Gastroesophageal sphincter (tissue), 4 donors: Measurements from ENCODE around the gene TBL3. TPM values are rescaled to one million over a fixed set of nuclear protein-coding genes. Genes with fewer than 3 reads are reported as not detected.
A peak's percentile ranks its signal among the peaks of the same experiment; 100 is the strongest.

Experiments
- ATAC-seq: fragments of 150-250 bp; one replicate; pipeline ENCODE4 v1.9.1; 2016; ENCODE audit warnings: mild to moderate bottlenecking, moderate library complexity
- H3K27ac ChIP-seq, 4 donors: fragments of 200-600 bp; sonication (generic) in 3 of 4; 1 replicate in 3 of 4; 2 replicates in 1 of 4; pipeline ENCODE4 v1.5.1; 2016 to 2019
- H3K27me3 ChIP-seq: fragments of 200-600 bp; sonication (generic); one replicate; pipeline ENCODE4 v1.5.1; 2019
- H3K36me3 ChIP-seq, 2 donors: fragments of 200-600 bp; sonication (generic); one replicate each; pipeline ENCODE4 v1.5.1; 2019; ENCODE audit warnings: control low read depth in 1 of 2
- H3K4me1 ChIP-seq, 3 donors: fragments of 200-600 bp; sonication (generic); 1 replicate in 2 of 3; 2 replicates in 1 of 3; pipeline ENCODE4 v1.5.1; 2016 to 2019; ENCODE audit warnings: control low read depth in 2 of 3
- H3K4me3 ChIP-seq, 2 donors: fragments of 200-600 bp; sonication (generic); one replicate each; pipeline ENCODE4 v1.5.1; 2019; ENCODE audit warnings: mild to moderate bottlenecking in 1 of 2, moderate library complexity in 1 of 2
- H3K9me3 ChIP-seq, 3 donors: fragments of 200-600 bp; sonication (generic); one replicate each; pipeline ENCODE4 v1.5.1; 2017 to 2019; ENCODE audit warnings: control low read depth in 2 of 3
- EP300 ChIP-seq: sonication (generic); formaldehyde crosslinking; IDR thresholded peaks from one replicate; pipeline ENCODE4 v1.6.1; 2017; ENCODE audit warnings: antibody characterized with exemption, mild to moderate bottlenecking
- POLR2A ChIP-seq, 2 donors: fragments of 450-650 bp; IDR thresholded peaks; one replicate each; pipeline ENCODE4 v1.6.1; 2017; ENCODE audit warnings: antibody characterized with exemption in 2 of 2, mild to moderate bottlenecking in 2 of 2, moderate library complexity in 1 of 2
- POLR2AphosphoS5 ChIP-seq: sonication (generic); formaldehyde crosslinking; IDR thresholded peaks from one replicate; pipeline ENCODE4 v1.6.1; 2017; ENCODE audit warnings: antibody characterized with exemption
- WGBS, 2 donors: methylation state at CpG; one replicate each; pipeline ENCODE4 v1.1.5; 2018; ENCODE audit warnings: low coverage in 1 of 2; 5-methylcytosine and 5-hydroxymethylcytosine counted together
- total RNA-seq, 4 donors: library from RNA; depleted of rRNA; stranded (reverse); fragments of >200 nt; gene quantifications; one replicate each; pipeline ENCODE4 v1.1.0, GENCODE V29; 2016
- TF ChIP-seq, protein P1 (sequence below), 4 experiments: fragments of 200-600 bp in 2 of 4; fragments of 450-650 bp in 2 of 4; sonication (generic) in 1 of 4; IDR thresholded peaks; one replicate each; pipeline ENCODE4 v1.5.1; 2017 to 2019; ENCODE audit warnings: antibody characterized with exemption in 4 of 4, mild to moderate bottlenecking in 2 of 4, moderate library complexity in 2 of 4

Gene TBL3
- total RNA-seq, 4 donors from 2014 or later, result 26.7 to 38.6 (median 33.2) TPM

DNA sequence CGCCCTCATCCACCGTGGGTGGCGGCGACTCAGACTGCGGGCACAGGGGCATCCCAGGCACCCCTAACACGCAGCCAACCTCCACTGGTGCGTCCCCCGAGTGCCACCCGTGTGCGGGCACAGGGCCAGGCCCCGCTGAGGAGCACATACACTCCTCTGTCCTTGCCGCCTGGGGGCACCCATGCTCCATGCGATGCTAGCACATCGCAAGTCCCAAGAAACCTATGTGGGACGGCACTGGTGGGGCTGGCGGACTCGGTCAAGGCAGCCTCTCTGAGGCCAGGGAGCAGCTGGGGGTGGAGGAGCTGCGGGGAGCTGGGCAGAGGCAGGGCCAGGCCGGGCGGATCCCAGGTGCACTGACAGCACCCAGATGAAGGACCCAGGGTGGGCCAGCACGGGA is 33.8 kb downstream of the TBL3 start:
- WGBS, 2 donors, result 40% methylated on average over 1 of the region's 21 CpGs; no CpG with 5 or more reads in 1 of the 2 donors
- Histone ChIP-seq H3K27ac (no peak overlapping the region), H3K4me1 (peaks cover 4 to 71% (median 44%) of the 10 kb centered on the region in 3 donors), H3K36me3 (peaks cover 0 to 39% of the 10 kb centered on the region in 2 donors), H3K9me3 (no peaks in the 10 kb centered on the region), H3K4me3 (no peak overlapping the region), H3K27me3 (no peaks in the 10 kb centered on the region)
- TF ChIP-seq POLR2AphosphoS5 (no peak), POLR2A (IDR thresholded peaks at IDR 0.05) (no peak), EP300 (no peak)
- TF ChIP-seq, protein P1, sequence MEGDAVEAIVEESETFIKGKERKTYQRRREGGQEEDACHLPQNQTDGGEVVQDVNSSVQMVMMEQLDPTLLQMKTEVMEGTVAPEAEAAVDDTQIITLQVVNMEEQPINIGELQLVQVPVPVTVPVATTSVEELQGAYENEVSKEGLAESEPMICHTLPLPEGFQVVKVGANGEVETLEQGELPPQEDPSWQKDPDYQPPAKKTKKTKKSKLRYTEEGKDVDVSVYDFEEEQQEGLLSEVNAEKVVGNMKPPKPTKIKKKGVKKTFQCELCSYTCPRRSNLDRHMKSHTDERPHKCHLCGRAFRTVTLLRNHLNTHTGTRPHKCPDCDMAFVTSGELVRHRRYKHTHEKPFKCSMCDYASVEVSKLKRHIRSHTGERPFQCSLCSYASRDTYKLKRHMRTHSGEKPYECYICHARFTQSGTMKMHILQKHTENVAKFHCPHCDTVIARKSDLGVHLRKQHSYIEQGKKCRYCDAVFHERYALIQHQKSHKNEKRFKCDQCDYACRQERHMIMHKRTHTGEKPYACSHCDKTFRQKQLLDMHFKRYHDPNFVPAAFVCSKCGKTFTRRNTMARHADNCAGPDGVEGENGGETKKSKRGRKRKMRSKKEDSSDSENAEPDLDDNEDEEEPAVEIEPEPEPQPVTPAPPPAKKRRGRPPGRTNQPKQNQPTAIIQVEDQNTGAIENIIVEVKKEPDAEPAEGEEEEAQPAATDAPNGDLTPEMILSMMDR (IDR thresholded peaks at IDR 0.05), result no peak
- no peak for ATAC-seq

DNA sequence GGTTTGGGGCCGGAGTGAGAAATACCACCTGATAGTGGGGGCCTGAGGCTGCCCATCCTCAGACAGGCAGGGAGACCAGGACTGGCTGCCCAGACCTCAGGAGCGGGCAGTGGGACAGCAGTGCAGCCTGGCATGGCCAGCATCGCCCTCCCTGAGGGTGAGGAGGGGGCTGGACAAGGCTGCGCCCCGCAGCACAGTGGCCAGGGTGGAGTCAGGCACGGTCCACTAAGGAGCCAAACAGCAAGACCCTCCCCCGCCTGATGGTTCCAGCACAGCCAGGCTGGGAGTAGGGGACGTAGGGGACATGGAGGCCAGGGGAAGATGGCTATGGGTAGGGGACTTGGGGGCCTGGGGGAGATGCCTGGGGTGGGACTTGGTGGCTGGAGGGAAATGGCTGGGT is 34.5 kb downstream of the TBL3 start:
- Histone ChIP-seq H3K4me1 (peaks cover 4 to 73% (median 44%) of the 10 kb centered on the region in 3 donors), H3K4me3 (no peak overlapping the region), H3K36me3 (peaks cover 0 to 32% of the 10 kb centered on the region in 2 donors), H3K27me3 (no peaks in the 10 kb centered on the region), H3K27ac (no peak overlapping the region), H3K9me3 (no peaks in the 10 kb centered on the region)
- TF ChIP-seq POLR2A (IDR thresholded peaks at IDR 0.05) (no peak), POLR2AphosphoS5 (no peak), EP300 (no peak)
- TF ChIP-seq, protein P1 (IDR thresholded peaks at IDR 0.05), result no peak
- 90 to 93% methylated on average over 4 of the region's 8 CpGs for WGBS, 2 donors
- ATAC-seq, result no peak

DNA sequence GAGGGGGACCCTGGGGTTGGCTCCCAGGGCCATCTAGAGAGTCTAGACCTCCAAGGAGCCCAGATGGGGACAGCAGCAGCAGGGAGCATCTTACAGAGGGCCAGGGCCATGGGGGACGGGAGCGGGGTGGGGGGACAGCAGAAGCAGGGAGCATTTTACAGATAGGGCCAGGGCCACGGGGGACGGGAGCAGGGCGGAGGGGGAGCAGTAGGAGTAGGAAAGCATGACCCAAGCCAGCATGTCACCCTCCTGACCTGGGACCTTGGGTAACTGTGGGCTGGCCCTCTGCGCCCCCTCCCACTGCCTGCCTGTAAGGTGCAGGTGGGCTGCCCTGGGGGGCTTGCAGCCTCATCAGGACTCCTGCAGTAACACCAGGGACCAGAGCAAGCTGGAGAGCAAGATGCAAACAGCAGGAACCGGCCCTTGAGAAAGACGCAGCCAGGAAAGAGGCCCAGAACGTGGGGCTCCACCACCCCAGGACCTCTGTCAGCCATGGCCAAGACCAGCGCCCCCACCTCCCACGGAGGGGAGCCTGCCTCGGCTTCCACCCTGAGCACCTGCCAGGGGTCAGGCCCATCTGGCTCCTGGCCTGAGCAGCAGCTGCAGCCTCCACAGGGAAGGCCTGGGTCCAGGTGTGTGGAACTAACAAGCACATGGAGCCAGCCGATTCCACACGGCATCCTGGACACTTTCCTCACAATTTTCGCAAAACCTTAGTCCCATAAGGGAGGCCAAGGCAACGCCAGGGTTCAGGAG is 35.4 kb downstream of the TBL3 start:
- H3K27ac ChIP-seq, result peak overlapping the region in 1 of 4 donors; percentile 95
- H3K27me3 ChIP-seq, result no peaks in the 10 kb centered on the region
- TF ChIP-seq POLR2AphosphoS5 (no peak), EP300 (no peak), POLR2A (IDR thresholded peaks at IDR 0.05) (no peak)
- TF ChIP-seq, protein P1 (IDR thresholded peaks at IDR 0.05), result no peak
- 76% methylated on average over 6 of the region's 16 CpGs; no CpG with 5 or more reads in 1 of the 2 donors for WGBS, 2 donors
- peaks cover 4 to 73% (median 44%) of the 10 kb centered on the region in 3 donors for H3K4me1 ChIP-seq
- H3K9me3 ChIP-seq, result no peaks in the 10 kb centered on the region
- peaks cover 0 to 22% of the 10 kb centered on the region in 2 donors for H3K36me3 ChIP-seq
- ATAC-seq, result no peak
- peak overlapping the region in 1 of 2 donors; percentile 70 for H3K4me3 ChIP-seq

DNA sequence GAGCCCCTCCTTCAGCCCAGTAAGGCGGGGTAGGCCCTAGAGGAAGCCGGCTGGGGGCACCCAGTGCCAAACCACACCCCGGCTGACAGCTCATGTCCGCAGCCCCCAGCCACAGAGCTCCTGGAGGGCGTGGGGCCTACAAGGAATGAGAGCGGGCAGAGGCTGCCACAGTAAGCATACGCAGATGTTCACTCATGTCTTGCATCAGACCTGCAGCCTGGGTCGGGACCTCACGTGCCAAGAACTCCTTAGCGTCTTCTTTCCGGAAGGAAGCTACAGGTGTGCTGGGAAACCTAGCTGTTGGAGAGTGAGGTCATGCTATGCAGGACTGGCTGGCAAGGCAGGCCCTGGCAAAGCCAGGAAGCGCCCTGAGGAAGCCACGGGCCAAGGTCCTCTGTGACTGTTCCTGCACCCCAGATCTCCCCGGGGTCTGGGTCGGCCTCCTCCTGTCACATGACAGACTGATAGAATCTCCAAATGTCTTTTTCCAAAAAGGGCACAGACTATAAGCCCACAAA is 36.2 kb downstream of the TBL3 start:
- ATAC-seq, result no peak
- 57 to 60% methylated on average over 4 to 9 of the region's 15 CpGs for WGBS, 2 donors
- no peaks in the 10 kb centered on the region for H3K9me3 ChIP-seq
- no peaks in the 10 kb centered on the region for H3K27me3 ChIP-seq
- H3K4me1 ChIP-seq, result peaks cover 4 to 71% (median 44%) of the 10 kb centered on the region in 3 donors
- TF ChIP-seq, protein P1 (IDR thresholded peaks at IDR 0.05), result no peak
- no peak for TF ChIP-seq POLR2AphosphoS5
- TF ChIP-seq POLR2A (IDR thresholded peaks at IDR 0.05), result no peak
- no peak for TF ChIP-seq EP300
- H3K36me3 ChIP-seq, result peaks cover 0 to 14% of the 10 kb centered on the region in 2 donors
- H3K27ac ChIP-seq, result peak overlapping the region in 3 of 4 donors; percentile 39 to 95 (median 95)
- H3K4me3 ChIP-seq, result peak overlapping the region in 1 of 2 donors; percentile 70
